ENCODE data around the gene ARHGAP19. TPM values are rescaled to one million over a fixed set of nuclear protein-coding genes. Genes with fewer than 3 reads are reported as not detected.
A peak's percentile ranks its signal among the peaks of the same experiment; 100 is the strongest.

The ARHGAP19 gene
- total RNA-seq, 4 donors from 2014 or later = 4.5 to 19.4 (median 5.3) TPM

GRCh38 chr10:97217299-97217698 is 75.1 kb downstream of the ARHGAP19 start:
- TF ChIP-seq CTCF (IDR thresholded peaks at IDR 0.05) = no peak
- no peak for ATAC-seq (ENCODE audit: low FRiP score)
- DNase-seq (ENCODE audit: low spot score) = no peak

- DNase-seq (ENCODE audit: low spot score) = no peak
- ATAC-seq (ENCODE audit: low FRiP score) = no peak
- TF ChIP-seq CTCF (IDR thresholded peaks at IDR 0.05) = no peak
Observed at GRCh38 chr10:97215619-97216260, 76.7 kb downstream of the ARHGAP19 start.

GRCh38 chr10:97213431-97213830 is 79.0 kb downstream of the ARHGAP19 start:
- no peak for ATAC-seq (ENCODE audit: low FRiP score)
- TF ChIP-seq CTCF (IDR thresholded peaks at IDR 0.05) = no peak
- DNase-seq (ENCODE audit: low spot score) = no peak

GRCh38 chr10:97211229-97211628 is 81.2 kb downstream of the ARHGAP19 start:
- no peak for TF ChIP-seq CTCF (IDR thresholded peaks at IDR 0.05)
- ATAC-seq (ENCODE audit: low FRiP score) (no peak), DNase-seq (ENCODE audit: low spot score) (no peak)

GRCh38 chr10:97210543-97210960 is 81.9 kb downstream of the ARHGAP19 start:
- peak; percentile 94 for DNase-seq (ENCODE audit: low spot score)
- ATAC-seq (ENCODE audit: low FRiP score) = no peak
- TF ChIP-seq CTCF (IDR thresholded peaks at IDR 0.05) = peak in 2 of 3 donors; percentile 70 to 85

- ATAC-seq (ENCODE audit: low FRiP score) = no peak
Observed at GRCh38 chr10:97207756-97208346, 84.6 kb downstream of the ARHGAP19 start.

More at GRCh38 chr10:97207756-97208346, 84.6 kb downstream of the ARHGAP19 start:
- TF ChIP-seq CTCF (IDR thresholded peaks at IDR 0.05) = no peak
- DNase-seq (ENCODE audit: low spot score) = no peak

All from omental fat pad (tissue), 4 donors.